SK-N-SH treated with all-trans-retinoic acid at 6 μM for 48 hours (cell line): ENCODE data around the gene KRTAP9-9.

ENCODE experiments used
- ATAC-seq: fragments of 200-7000 bp; cut with Tn5 transposase; 3 replicates; pipeline ENCODE4 v1.9.1; 2020; ENCODE audit warnings: mild to moderate bottlenecking, moderate library complexity
- ARNTL ChIP-seq: fragments of 450-650 bp; formaldehyde crosslinking; IDR thresholded peaks from 2 replicates; pipeline ENCODE4 v1.5.0; 2020; ENCODE audit warnings: low read depth, mild to moderate bottlenecking, moderate library complexity, borderline replicate concordance
- BACH2 ChIP-seq: fragments of 250-450 bp; sonication (Bioruptor Pico); IDR thresholded peaks from 2 replicates; pipeline ENCODE4 v1.9.0; 2021; ENCODE audit warnings: mild to moderate bottlenecking, borderline replicate concordance
- CSDC2 ChIP-seq: fragments of 250-450 bp; sonication (Bioruptor Pico); IDR thresholded peaks from 2 replicates; pipeline ENCODE4 v1.5.0; 2020; ENCODE audit warnings: mild to moderate bottlenecking, moderate library complexity
- CSRNP3 ChIP-seq: fragments of 250-450 bp; sonication (Bioruptor Pico); IDR thresholded peaks from 2 replicates; pipeline ENCODE4 v1.5.1; 2021; ENCODE audit warnings: mild to moderate bottlenecking, moderate library complexity
- ESRRG ChIP-seq: fragments of 250-450 bp; sonication (Bioruptor Pico); IDR thresholded peaks from 2 replicates; pipeline ENCODE4 v1.6.1; 2021; ENCODE audit warnings: mild to moderate bottlenecking
- GLIS3 ChIP-seq: fragments of 250-450 bp; sonication (Bioruptor Pico); IDR thresholded peaks from 2 replicates; pipeline ENCODE4 v1.5.0; 2020; ENCODE audit warnings: mild to moderate bottlenecking, moderate library complexity
- ISL1 ChIP-seq: fragments of 250-450 bp; sonication (Bioruptor Pico); IDR thresholded peaks from 2 replicates; pipeline ENCODE4 v2.1.2; 2022; ENCODE audit warnings: mild to moderate bottlenecking, moderate library complexity
- OSR1 ChIP-seq: fragments of 250-450 bp; sonication (Bioruptor Pico); IDR thresholded peaks from 2 replicates; pipeline ENCODE4 v1.8.0; 2022; ENCODE audit warnings: moderate library complexity, mild to moderate bottlenecking, inconsistent platforms
- PATZ1 ChIP-seq: fragments of 250-450 bp; sonication (Bioruptor Pico); IDR thresholded peaks from 2 replicates; pipeline ENCODE4 v1.8.0; 2020; ENCODE audit warnings: mild to moderate bottlenecking, moderate library complexity, borderline replicate concordance
- RARB ChIP-seq: fragments of 250-450 bp; sonication (Bioruptor Pico); IDR thresholded peaks from 2 replicates; pipeline ENCODE4 v1.8.0; 2021; ENCODE audit warnings: mild to moderate bottlenecking, moderate library complexity
- SNAI2 ChIP-seq: fragments of 250-450 bp; sonication (Bioruptor Pico); IDR thresholded peaks from 2 replicates; pipeline ENCODE4 v1.5.0; 2020; ENCODE audit warnings: mild to moderate bottlenecking, moderate library complexity
- TCF4 ChIP-seq: fragments of 250-450 bp; sonication (Bioruptor Pico); IDR thresholded peaks from 2 replicates; pipeline ENCODE4 v1.8.0; 2021; ENCODE audit warnings: mild to moderate bottlenecking, moderate library complexity, borderline replicate concordance
- TOX ChIP-seq: fragments of 250-450 bp; sonication (Bioruptor Pico); IDR thresholded peaks from 2 replicates; pipeline ENCODE4 v1.8.0; 2021; ENCODE audit warnings: mild to moderate bottlenecking, moderate library complexity, borderline replicate concordance
- TSHZ2 ChIP-seq: fragments of 250-450 bp; sonication (Bioruptor Pico); IDR thresholded peaks from 2 replicates; pipeline ENCODE4 v1.5.0; 2020; ENCODE audit warnings: mild to moderate bottlenecking, moderate library complexity
- ZC3H10 ChIP-seq: fragments of 250-450 bp; sonication (Bioruptor Pico); IDR thresholded peaks from 2 replicates; pipeline ENCODE4 v1.5.1; 2021; ENCODE audit warnings: mild to moderate bottlenecking, moderate library complexity
- ZFP3 ChIP-seq: fragments of 250-450 bp; sonication (Bioruptor Pico); IDR thresholded peaks from 2 replicates; pipeline ENCODE4 v1.5.0; 2020; ENCODE audit warnings: mild to moderate bottlenecking, moderate library complexity
- ZFP30 ChIP-seq: fragments of 450-650 bp; formaldehyde crosslinking; IDR thresholded peaks from 2 replicates; pipeline ENCODE4 v1.5.0; 2022; ENCODE audit warnings: mild to moderate bottlenecking, moderate library complexity
- ZNF565 ChIP-seq: fragments of 450-650 bp; formaldehyde crosslinking; conservative IDR thresholded peaks from 2 replicates; pipeline ENCODE4 v1.5.0; 2020; ENCODE audit warnings: low read depth, mild to moderate bottlenecking, moderate library complexity
- ZNF70 ChIP-seq: fragments of 450-650 bp; formaldehyde crosslinking; IDR thresholded peaks from 2 replicates; pipeline ENCODE4 v1.5.0; 2020; ENCODE audit warnings: mild to moderate bottlenecking, moderate library complexity
- ZNF8 ChIP-seq: fragments of 450-650 bp; formaldehyde crosslinking; IDR thresholded peaks from 2 replicates; pipeline ENCODE4 v1.5.0; 2020; ENCODE audit warnings: mild to moderate bottlenecking, moderate library complexity
- TF ChIP-seq, protein P1 (sequence below): fragments of 250-450 bp; sonication (Bioruptor Pico); IDR thresholded peaks from 2 replicates; pipeline ENCODE4 v1.5.1; 2020; ENCODE audit warnings: low read depth, mild to moderate bottlenecking, moderate library complexity

The KRTAP9-9 gene

GRCh38 chr17:41301204-41301790, 46.1 kb downstream of the KRTAP9-9 start:
- TF ChIP-seq SNAI2 (CRISPR knock-in tag) (no peak), ESRRG (no peak)
- ATAC-seq, result no peak

DNA sequence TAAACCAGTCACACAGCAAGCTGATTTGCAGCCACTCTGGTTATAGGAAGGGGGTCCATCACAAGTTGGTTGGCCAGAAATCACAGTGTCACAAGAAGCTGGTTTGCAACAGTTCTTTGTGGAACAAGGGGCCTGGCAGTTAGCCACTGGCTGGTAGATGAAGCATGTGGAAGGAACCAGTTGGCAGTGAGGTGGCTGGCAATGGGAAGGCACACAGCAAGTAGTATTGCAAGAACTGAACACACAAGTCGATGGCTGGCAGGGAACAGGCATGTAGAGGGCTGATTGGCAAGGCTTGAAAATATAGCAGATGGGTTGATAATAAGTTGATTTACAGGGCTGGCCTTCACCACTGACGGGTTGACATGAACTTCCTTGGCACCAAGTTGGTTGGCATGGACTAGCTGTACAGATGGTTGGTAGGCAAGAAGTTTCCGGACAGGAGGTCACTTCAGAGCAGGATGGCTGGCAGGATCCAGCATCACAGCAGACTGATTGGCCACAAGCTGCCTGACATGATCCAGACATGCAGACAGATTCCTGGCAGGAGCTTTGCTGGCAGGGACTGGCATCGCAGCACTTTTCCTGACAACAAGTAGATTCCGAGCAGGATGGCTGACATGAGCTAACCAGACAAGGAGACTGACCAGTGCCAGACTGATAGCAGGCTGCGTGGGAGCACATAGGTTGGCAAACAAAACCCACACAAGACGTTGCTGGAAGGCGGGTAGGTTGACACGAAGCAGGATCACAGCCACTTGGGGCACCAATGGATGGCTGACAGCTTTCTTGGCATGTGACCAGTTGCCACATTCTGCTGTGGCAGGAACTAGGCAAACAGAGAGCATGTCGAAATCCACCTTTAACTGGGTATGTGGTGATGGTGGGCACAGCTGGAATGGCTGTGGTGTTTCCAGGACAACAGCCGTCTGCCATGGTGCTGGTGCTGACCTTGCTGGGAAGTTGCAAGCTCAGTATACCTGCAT, 47.0 kb downstream of the KRTAP9-9 start, which contains the start of gene KRTAP29-1:
TSS of gene KRTAP29-1 (minus strand) at position 936 of the 986 bp plus-strand sequence. CDS start at position 936, 0 bp downstream.
- no peak; the same call in 2 of the 3 replicates for ATAC-seq
- TF ChIP-seq ZFP30 (CRISPR knock-in tag), result no peak
- no peak for TF ChIP-seq ZFP3 (CRISPR knock-in tag)
- no peak for TF ChIP-seq TSHZ2 (CRISPR knock-in tag)
- TF ChIP-seq ESRRG, result no peak
- no peak for TF ChIP-seq ZC3H10 (CRISPR knock-in tag)
- no peak for TF ChIP-seq PATZ1 (CRISPR knock-in tag)
- no peak for TF ChIP-seq GLIS3
- no peak for TF ChIP-seq ARNTL (CRISPR knock-in tag)
- TF ChIP-seq, protein P1, sequence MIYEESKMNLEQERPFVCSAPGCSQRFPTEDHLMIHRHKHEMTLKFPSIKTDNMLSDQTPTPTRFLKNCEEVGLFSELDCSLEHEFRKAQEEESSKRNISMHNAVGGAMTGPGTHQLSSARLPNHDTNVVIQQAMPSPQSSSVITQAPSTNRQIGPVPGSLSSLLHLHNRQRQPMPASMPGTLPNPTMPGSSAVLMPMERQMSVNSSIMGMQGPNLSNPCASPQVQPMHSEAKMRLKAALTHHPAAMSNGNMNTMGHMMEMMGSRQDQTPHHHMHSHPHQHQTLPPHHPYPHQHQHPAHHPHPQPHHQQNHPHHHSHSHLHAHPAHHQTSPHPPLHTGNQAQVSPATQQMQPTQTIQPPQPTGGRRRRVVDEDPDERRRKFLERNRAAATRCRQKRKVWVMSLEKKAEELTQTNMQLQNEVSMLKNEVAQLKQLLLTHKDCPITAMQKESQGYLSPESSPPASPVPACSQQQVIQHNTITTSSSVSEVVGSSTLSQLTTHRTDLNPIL (CRISPR knock-in tag), result no peak
- no peak for TF ChIP-seq ZNF70 (CRISPR knock-in tag)
- no peak for TF ChIP-seq ZNF565 (CRISPR knock-in tag)
- no peak for TF ChIP-seq CSRNP3 (CRISPR knock-in tag)
- no peak for TF ChIP-seq ISL1 (CRISPR knock-in tag)
- no peak for TF ChIP-seq TCF4 (CRISPR knock-in tag)
- TF ChIP-seq RARB, result no peak
- TF ChIP-seq CSDC2 (CRISPR knock-in tag), result no peak

- TF ChIP-seq TCF4 (CRISPR knock-in tag) (no peak), CSDC2 (CRISPR knock-in tag) (no peak), TOX (CRISPR knock-in tag) (no peak), BACH2 (CRISPR knock-in tag) (no peak), RARB (no peak), ZNF8 (CRISPR knock-in tag) (no peak), ZNF70 (CRISPR knock-in tag) (no peak), ISL1 (CRISPR knock-in tag) (no peak), ZFP30 (CRISPR knock-in tag) (no peak), ZFP3 (CRISPR knock-in tag) (no peak), SNAI2 (CRISPR knock-in tag) (no peak), TSHZ2 (CRISPR knock-in tag) (no peak), OSR1 (CRISPR knock-in tag) (no peak)
- TF ChIP-seq, protein P1 (CRISPR knock-in tag), result no peak
- no peak for ATAC-seq
These were observed 47.8 kb downstream of the KRTAP9-9 start for GRCh38 chr17:41302981-41303380.
